PC-9 (cell line): ENCODE measurements around the gene SIX2.

Experiments used
- EZH2 ChIP-seq: fragments of 200-600 bp; sonication (generic); IDR thresholded peaks from 2 replicates; pipeline ENCODE4 v1.8.0; 2017; ENCODE audit warnings: antibody characterized with exemption, low read depth
- TF ChIP-seq, protein P1 (sequence below): fragments of 200-600 bp; sonication (generic); conservative IDR thresholded peaks from 2 replicates; pipeline ENCODE4 v1.6.1; 2017; ENCODE audit warnings: mixed run types, antibody characterized with exemption, mild to moderate bottlenecking, moderate library complexity

DNA sequence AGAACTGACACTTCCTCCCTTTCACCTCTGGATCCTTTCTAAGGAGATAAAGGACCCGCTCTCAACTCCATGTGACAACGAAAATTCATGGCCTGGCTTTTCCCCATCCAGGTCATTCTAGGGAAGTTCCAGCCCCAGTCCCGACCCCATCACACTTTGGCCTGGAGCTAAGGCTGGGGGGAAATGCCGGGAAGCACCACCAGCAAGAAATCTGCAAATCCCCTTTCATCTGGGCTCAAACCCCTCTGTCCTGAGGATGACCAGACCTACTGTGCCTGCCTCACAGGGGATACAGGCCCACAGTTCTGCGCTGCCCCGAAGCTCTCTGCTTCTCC, 1.3 kb downstream of the SIX2 start:
- TF ChIP-seq, protein P1, sequence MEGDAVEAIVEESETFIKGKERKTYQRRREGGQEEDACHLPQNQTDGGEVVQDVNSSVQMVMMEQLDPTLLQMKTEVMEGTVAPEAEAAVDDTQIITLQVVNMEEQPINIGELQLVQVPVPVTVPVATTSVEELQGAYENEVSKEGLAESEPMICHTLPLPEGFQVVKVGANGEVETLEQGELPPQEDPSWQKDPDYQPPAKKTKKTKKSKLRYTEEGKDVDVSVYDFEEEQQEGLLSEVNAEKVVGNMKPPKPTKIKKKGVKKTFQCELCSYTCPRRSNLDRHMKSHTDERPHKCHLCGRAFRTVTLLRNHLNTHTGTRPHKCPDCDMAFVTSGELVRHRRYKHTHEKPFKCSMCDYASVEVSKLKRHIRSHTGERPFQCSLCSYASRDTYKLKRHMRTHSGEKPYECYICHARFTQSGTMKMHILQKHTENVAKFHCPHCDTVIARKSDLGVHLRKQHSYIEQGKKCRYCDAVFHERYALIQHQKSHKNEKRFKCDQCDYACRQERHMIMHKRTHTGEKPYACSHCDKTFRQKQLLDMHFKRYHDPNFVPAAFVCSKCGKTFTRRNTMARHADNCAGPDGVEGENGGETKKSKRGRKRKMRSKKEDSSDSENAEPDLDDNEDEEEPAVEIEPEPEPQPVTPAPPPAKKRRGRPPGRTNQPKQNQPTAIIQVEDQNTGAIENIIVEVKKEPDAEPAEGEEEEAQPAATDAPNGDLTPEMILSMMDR = no peak
- no peak for TF ChIP-seq EZH2
